Peyer's patch (tissue), 4 donors: ENCODE results near the gene ACTL7B. TPM values are rescaled to one million over a fixed set of nuclear protein-coding genes. Genes with fewer than 3 reads are reported as not detected.
"Not testable (repeated sequence)": the region's sequence is repeated elsewhere in the genome, so short reads cannot be mapped to it uniquely, and the experiment has no call there.

Source experiments
- DNase-seq, 3 donors: peaks; one replicate each; pipeline ENCODE4 v3.0.0-alpha.2; 2017 to 2019
- H3K27ac ChIP-seq, 4 donors: fragments of 200-600 bp; sonication (generic); one replicate each; pipeline ENCODE4 v1.5.1; 2016 to 2019
- H3K27me3 ChIP-seq, 2 donors: fragments of 200-600 bp; sonication (generic); one replicate each; pipeline ENCODE4 v1.5.1; 2019
- H3K36me3 ChIP-seq, 3 donors: fragments of 200-600 bp; sonication (generic); one replicate each; pipeline ENCODE4 v1.5.1; 2016 to 2019
- H3K4me1 ChIP-seq, 4 donors: fragments of 200-600 bp; sonication (generic); one replicate each; pipeline ENCODE4 v1.5.1; 2016 to 2019
- H3K4me3 ChIP-seq, 4 donors: fragments of 200-600 bp; sonication (generic); 1 replicate in 3 of 4; 2 replicates in 1 of 4; pipeline ENCODE4 v1.5.1; 2016 to 2019; ENCODE audit warnings: mild to moderate bottlenecking in 1 of 4
- H3K9me3 ChIP-seq, 4 donors: fragments of 200-600 bp; sonication (generic); one replicate each; pipeline ENCODE4 v1.5.1; 2016 to 2019; ENCODE audit warnings: mild to moderate bottlenecking in 1 of 4
- POLR2A ChIP-seq, 2 donors: fragments of 450-650 bp; IDR thresholded peaks; one replicate each; pipeline ENCODE4 v1.5.1; 2017; ENCODE audit warnings: antibody characterized with exemption in 2 of 2, mild to moderate bottlenecking in 2 of 2, moderate library complexity in 2 of 2
- total RNA-seq, 4 donors: library from RNA; depleted of rRNA; stranded (reverse); fragments of >200 nt; gene quantifications; one replicate each; pipeline ENCODE4 v1.1.0, GENCODE V29; 2016
- TF ChIP-seq, protein P1 (sequence below), 6 experiments: fragments of 450-650 bp in 4 of 6; fragments of 200-600 bp in 2 of 6; sonication (generic) in 1 of 6; IDR thresholded peaks; one replicate each; pipeline ENCODE4 v1.5.1; 2017 to 2019; ENCODE audit warnings: antibody characterized with exemption in 6 of 6, mild to moderate bottlenecking in 3 of 6, moderate library complexity in 1 of 6

The ACTL7B gene
- total RNA-seq, 4 donors from 2014 or later, result not detected

DNA sequence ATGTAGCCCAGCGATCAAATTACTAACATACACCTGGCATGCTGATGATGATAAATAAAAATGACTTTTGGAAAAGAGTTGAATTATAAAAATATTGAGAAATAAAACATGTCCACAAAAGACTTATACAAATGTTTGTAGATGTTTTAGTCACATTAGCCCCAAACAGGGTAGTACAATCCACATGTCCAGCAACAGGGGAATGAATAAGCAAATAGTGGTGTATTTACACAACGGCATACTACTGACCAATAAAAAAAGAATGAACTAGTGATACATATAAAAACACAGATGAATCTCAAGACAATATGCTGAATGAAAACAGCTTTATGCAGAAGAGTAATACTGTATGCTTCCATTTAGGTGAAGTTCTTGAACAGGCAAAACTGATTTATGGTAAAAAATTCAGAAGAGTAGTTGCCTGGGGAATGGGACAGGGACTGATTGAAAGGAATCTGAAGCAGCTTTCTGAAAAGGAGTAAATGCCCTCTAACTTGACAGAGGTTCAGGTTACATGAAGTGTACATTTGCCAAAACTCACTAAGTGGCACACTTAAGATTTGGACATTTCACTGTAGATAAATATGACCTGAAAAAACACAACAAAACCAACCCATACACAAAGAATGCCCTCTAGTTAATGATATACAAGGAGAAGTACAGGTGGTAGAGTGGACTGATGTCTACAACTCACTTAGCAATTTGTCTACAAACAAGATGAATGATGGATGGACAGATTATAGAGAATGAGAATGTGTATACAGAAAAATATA lies 41.7 kb upstream of the ACTL7B start:
- Histone ChIP-seq H3K36me3 (peaks cover 0 to 97% (median 5%) of the 10 kb centered on the region in 3 donors), H3K4me3 (no peak overlapping the region), H3K27ac (no peak overlapping the region), H3K9me3 (no peaks in the 10 kb centered on the region), H3K27me3 (no peaks in the 10 kb centered on the region), H3K4me1 (no peaks in the 10 kb centered on the region)
- no peak for DNase-seq
- TF ChIP-seq POLR2A (IDR thresholded peaks at IDR 0.05), result no peak
- TF ChIP-seq, protein P1, sequence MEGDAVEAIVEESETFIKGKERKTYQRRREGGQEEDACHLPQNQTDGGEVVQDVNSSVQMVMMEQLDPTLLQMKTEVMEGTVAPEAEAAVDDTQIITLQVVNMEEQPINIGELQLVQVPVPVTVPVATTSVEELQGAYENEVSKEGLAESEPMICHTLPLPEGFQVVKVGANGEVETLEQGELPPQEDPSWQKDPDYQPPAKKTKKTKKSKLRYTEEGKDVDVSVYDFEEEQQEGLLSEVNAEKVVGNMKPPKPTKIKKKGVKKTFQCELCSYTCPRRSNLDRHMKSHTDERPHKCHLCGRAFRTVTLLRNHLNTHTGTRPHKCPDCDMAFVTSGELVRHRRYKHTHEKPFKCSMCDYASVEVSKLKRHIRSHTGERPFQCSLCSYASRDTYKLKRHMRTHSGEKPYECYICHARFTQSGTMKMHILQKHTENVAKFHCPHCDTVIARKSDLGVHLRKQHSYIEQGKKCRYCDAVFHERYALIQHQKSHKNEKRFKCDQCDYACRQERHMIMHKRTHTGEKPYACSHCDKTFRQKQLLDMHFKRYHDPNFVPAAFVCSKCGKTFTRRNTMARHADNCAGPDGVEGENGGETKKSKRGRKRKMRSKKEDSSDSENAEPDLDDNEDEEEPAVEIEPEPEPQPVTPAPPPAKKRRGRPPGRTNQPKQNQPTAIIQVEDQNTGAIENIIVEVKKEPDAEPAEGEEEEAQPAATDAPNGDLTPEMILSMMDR (IDR thresholded peaks at IDR 0.05), result no peak

DNA sequence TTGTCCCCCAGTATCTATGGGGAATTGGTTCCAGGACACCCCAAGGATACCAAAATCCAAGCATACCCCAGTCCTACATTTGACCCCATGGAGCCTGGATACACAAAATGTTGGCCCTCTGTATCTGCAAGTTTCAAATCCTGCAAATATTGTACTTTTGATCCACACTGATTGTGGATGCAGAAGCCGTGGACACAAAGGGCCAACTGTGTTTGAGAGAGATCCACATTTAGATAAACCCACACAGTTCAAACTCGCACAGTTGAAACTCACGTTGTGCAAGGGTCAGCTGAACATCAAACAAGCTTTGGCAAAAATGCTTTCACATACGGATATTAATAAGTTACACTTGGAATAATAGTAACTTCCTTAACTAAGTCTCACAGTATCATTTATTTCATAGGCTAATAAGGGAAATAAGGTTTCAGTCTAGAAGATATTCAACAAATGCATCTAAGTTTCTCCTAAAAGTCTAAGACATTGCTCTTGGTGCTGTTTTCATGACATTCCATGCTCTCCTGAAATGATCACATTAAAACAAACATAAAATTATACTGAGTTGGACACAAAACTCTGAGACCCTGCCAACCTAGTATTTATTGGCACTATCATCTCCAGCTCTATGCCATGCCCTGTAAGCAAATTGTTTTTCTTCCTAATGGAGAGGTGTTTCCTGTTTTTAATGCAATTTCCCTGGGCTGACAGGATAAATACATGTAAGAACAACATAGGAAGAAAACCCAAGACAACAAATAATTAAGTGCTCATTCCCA lies 38.6 kb upstream of the ACTL7B start:
- DNase-seq, result no peak
- Histone ChIP-seq H3K27me3 (no peaks in the 10 kb centered on the region), H3K36me3 (peaks cover 0 to 96% (median 5%) of the 10 kb centered on the region in 3 donors), H3K9me3 (no peaks in the 10 kb centered on the region), H3K4me3 (no peak overlapping the region), H3K27ac (no peak overlapping the region), H3K4me1 (no peaks in the 10 kb centered on the region)
- TF ChIP-seq, protein P1 (IDR thresholded peaks at IDR 0.05), result no peak
- TF ChIP-seq POLR2A (IDR thresholded peaks at IDR 0.05), result no peak

DNA sequence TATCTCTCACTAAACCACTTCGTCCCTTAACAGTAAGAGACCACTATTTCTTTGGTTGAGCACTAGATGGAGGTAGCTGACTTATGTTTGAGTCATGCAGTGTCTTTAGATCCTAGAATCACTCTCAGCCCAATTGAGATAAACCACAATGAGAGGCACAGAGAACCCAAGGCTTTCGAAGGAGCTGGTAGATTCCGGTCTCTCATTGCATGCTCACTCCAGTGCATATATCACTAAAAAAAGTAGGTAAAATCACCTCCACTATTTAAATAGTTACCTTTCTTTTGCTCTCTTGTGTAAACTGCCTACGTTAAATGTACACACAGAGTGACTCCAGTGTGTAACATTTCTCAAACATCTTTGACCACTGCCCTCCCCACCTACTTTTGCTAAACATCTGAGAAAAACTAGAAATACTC lies 33.9 kb upstream of the ACTL7B start:
- Histone ChIP-seq H3K9me3 (no peaks in the 10 kb centered on the region), H3K27ac (no peak overlapping the region), H3K27me3 (no peaks in the 10 kb centered on the region), H3K36me3 (peaks cover 0 to 60% (median 0%) of the 10 kb centered on the region in 3 donors), H3K4me1 (peaks cover 0 to 5% (median 0%) of the 10 kb centered on the region in 4 donors), H3K4me3 (no peak overlapping the region)
- DNase-seq, result no peak
- TF ChIP-seq, protein P1 (IDR thresholded peaks at IDR 0.05), result peak in 2 of 6 experiments; percentile 11 to 26
- TF ChIP-seq POLR2A (IDR thresholded peaks at IDR 0.05), result no peak

GRCh38 chr9:108886594-108887271 lies 30.9 kb upstream of the ACTL7B start:
- H3K36me3 ChIP-seq, result peaks cover 0 to 40% (median 0%) of the 10 kb centered on the region in 3 donors
- H3K27me3 ChIP-seq, H3K4me1 ChIP-seq, H3K27ac ChIP-seq, H3K9me3 ChIP-seq, DNase-seq, H3K4me3 ChIP-seq: not testable (repeated sequence)

DNA sequence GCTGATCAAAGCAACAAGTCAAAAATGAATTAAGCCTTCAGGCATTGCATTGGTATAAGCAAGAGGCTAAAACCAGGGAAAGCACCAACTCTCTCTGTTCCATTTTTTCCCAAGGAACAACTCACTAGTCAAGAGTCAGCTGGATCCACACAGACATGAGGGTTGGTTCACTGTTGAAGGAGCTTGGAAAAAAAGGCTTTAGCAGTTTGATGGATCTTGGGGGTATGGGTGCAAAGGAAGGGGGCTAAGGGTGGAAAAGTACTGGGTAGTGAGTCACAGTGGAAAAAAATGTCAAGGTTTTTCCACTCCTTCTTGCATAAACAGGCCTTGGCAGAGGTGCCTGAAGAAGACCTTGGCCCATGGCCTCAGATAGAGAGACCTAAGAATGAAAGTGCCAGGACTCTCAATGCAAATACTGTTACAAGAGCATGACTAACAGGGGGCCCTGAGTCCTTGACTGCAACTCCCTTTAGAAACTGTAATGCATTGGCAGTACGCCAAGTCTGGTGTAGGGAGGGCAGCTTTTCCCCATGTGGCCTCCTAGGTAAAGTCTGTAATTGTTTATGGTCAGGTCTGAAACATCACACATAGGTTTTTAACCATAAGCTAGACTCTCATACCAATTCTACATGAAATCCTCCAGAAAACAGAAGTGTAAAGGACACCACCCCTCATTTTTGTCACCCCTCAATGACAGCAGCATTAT lies 30.0 kb upstream of the ACTL7B start:
- TF ChIP-seq, protein P1 (IDR thresholded peaks at IDR 0.05), result no peak
- TF ChIP-seq POLR2A (IDR thresholded peaks at IDR 0.05), result no peak
- peak in 1 of 3 donors; percentile 68 for DNase-seq
- no peak overlapping the region for H3K27ac ChIP-seq
- no peak overlapping the region for H3K4me3 ChIP-seq
- H3K9me3 ChIP-seq, result no peaks in the 10 kb centered on the region
- H3K36me3 ChIP-seq, result peaks cover 0 to 37% (median 0%) of the 10 kb centered on the region in 3 donors
- peaks cover 0 to 5% (median 0%) of the 10 kb centered on the region in 4 donors for H3K4me1 ChIP-seq
- H3K27me3 ChIP-seq, result no peaks in the 10 kb centered on the region
